B cell (primary cell): ENCODE measurements around the gene PSENEN. TPM values are rescaled to one million over a fixed set of nuclear protein-coding genes. Genes with fewer than 3 reads are reported as not detected.
A peak's percentile ranks its signal among the peaks of the same experiment; 100 is the strongest.
"Not testable (repeated sequence)": the region's sequence is repeated elsewhere in the genome, so short reads cannot be mapped to it uniquely, and the experiment has no call there.

ENCODE experiments used
- ATAC-seq: fragments of 200-7000 bp; cut with Tn5 transposase; one replicate; pipeline ENCODE4 v1.10.0; 2021; ENCODE audit warnings: low read depth, mild to moderate bottlenecking, moderate number of reproducible peaks, moderate library complexity
- CTCF ChIA-PET: fragments of 350-600 bp; sonication (Branson Sonifier 250); formaldehyde crosslinking; loops from one replicate; lab custom pipeline; 2021; ENCODE audit warnings: antibody characterized with exemption, inconsistent platforms; lab: Charles Lee
- POLR2A ChIA-PET: fragments of 350-600 bp; sonication (Branson Sonifier 250); formaldehyde crosslinking; loops from one replicate; lab custom pipeline; 2021; ENCODE audit warnings: antibody characterized with exemption; lab: Charles Lee
- DNase-seq: peaks from one replicate; pipeline ENCODE4 v3.0.0; 2013
- H2AFZ ChIP-seq: 2 replicates; pipeline ENCODE4 v1.6.1; 2012; ENCODE audit warnings: mild to moderate bottlenecking, low read depth, low read length; ENCODE audit not compliant: insufficient read depth, poor library complexity, severe bottlenecking
- H3K27ac ChIP-seq, 2 donors: 1 replicate in 1 of 2; 2 replicates in 1 of 2; pipeline ENCODE4 v1.5.1; 2012 to 2013; ENCODE audit warnings: low read length in 2 of 2, mild to moderate bottlenecking in 2 of 2, moderate library complexity in 1 of 2
- H3K27me3 ChIP-seq, 4 experiments: fragments of 200-600 bp in 1 of 4; sonication (generic) in 1 of 4; replicated peaks in 1 of 4; 1 replicate in 2 of 4; 2 replicates in 2 of 4; pipeline versions ENCODE4 v1.6.1 to v1.7.0; 2013 to 2016; ENCODE audit warnings: low read length in 3 of 4, mild to moderate bottlenecking in 2 of 4, mixed read lengths in 1 of 4, moderate library complexity in 1 of 4; ENCODE audit not compliant: insufficient read depth in 4 of 4, control insufficient read depth in 3 of 4; ENCODE audit errors: control extremely low read depth in 1 of 4
- H3K36me3 ChIP-seq, 2 experiments: replicated peaks in 1 of 2; 1 replicate in 1 of 2; 2 replicates in 1 of 2; pipeline versions ENCODE4 v1.6.1 to v1.7.1; 2013; ENCODE audit warnings: low read length in 1 of 2; ENCODE audit not compliant: insufficient read depth in 2 of 2, control insufficient read depth in 1 of 2; ENCODE audit errors: control extremely low read depth in 1 of 2, extremely low read depth in 1 of 2
- H3K4me1 ChIP-seq, 2 donors: fragments of 200-600 bp in 1 of 2; sonication (generic) in 1 of 2; 1 replicate in 1 of 2; 2 replicates in 1 of 2; pipeline versions ENCODE4 v1.5.1 to v1.6.1; 2013 to 2017; ENCODE audit warnings: low read length in 2 of 2; ENCODE audit not compliant: control insufficient read depth in 2 of 2, insufficient read depth in 2 of 2
- H3K4me2 ChIP-seq: replicated peaks from 2 replicates; pipeline ENCODE3; 2012; ENCODE audit warnings: mild to moderate bottlenecking, low read depth, low read length; ENCODE audit not compliant: poor library complexity, severe bottlenecking
- H3K4me3 ChIP-seq, 5 experiments: fragments of 200-600 bp in 1 of 5; sonication (generic) in 1 of 5; 1 replicate in 3 of 5; 2 replicates in 2 of 5; pipeline versions ENCODE4 v1.5.1 to v1.7.0; 2011 to 2016; ENCODE audit warnings: low read length in 4 of 5, mild to moderate bottlenecking in 4 of 5, low read depth in 2 of 5, control low read depth in 1 of 5, moderate library complexity in 1 of 5; ENCODE audit not compliant: insufficient read depth in 1 of 5; ENCODE audit errors: control extremely low read depth in 1 of 5, extremely low read depth in 1 of 5
- H3K79me2 ChIP-seq: fragments of 200-600 bp; sonication (generic); one replicate; pipeline ENCODE4 v1.6.0; 2016; ENCODE audit warnings: low read length; ENCODE audit not compliant: control insufficient read depth, insufficient read depth
- H3K9ac ChIP-seq: fragments of 200-600 bp; sonication (generic); 2 replicates; pipeline ENCODE4 v1.6.1; 2017; ENCODE audit warnings: mild to moderate bottlenecking, low read length, moderate library complexity
- H3K9me3 ChIP-seq, 3 donors: one replicate each; pipeline versions ENCODE4 v1.6.1 to v1.7.1; 2013; ENCODE audit warnings: low read length in 2 of 3; ENCODE audit not compliant: control insufficient read depth in 2 of 3, insufficient read depth in 1 of 3; ENCODE audit errors: control extremely low read depth in 1 of 3
- H4K20me1 ChIP-seq: 2 replicates; pipeline ENCODE4 v1.6.0; 2012; ENCODE audit warnings: mild to moderate bottlenecking, low read length; ENCODE audit not compliant: insufficient read depth, control insufficient read depth, poor library complexity, severe bottlenecking
- H3K27ac Mint-ChIP-seq: one replicate; pipeline ENCODE4 v1.8.0; 2021; ENCODE audit warnings: mixed read lengths
- H3K27me3 Mint-ChIP-seq: one replicate; pipeline ENCODE4 v1.8.0; 2021; ENCODE audit warnings: mixed read lengths
- H3K4me1 Mint-ChIP-seq: one replicate; pipeline ENCODE4 v1.8.0; 2021; ENCODE audit warnings: mixed read lengths
- H3K4me3 Mint-ChIP-seq: one replicate; pipeline ENCODE4 v1.8.0; 2021; ENCODE audit warnings: mixed read lengths
- H3K9me3 Mint-ChIP-seq: one replicate; pipeline ENCODE4 v1.8.0; 2022; ENCODE audit warnings: mixed read lengths; ENCODE audit not compliant: insufficient read depth
- EZH2 ChIP-seq: IDR thresholded peaks from 2 replicates; pipeline ENCODE4 v1.6.1; 2012; ENCODE audit warnings: borderline replicate concordance, low read depth, mild to moderate bottlenecking, moderate library complexity, low read length; ENCODE audit not compliant: insufficient read depth, poor library complexity, severe bottlenecking
- WGBS: methylation state at CpG from one replicate; pipeline ENCODE4 v1.1.5; 2013; ENCODE audit warnings: missing lambda C conversion rate; ENCODE audit not compliant: insufficient coverage; 5-methylcytosine and 5-hydroxymethylcytosine counted together
- intact Hi-C: fragments of 100-400 bp; cut with micrococcal nuclease; formaldehyde crosslinking; loops from one replicate; pipeline ENCODE4 v1.10.0; 2022
- polyA plus RNA-seq: library from polyadenylated mRNA; depleted of rRNA; stranded (reverse); fragments of >200 nt; gene quantifications from 2 replicates; pipeline ENCODE4 v1.2.3, GENCODE V29; 2012
- total RNA-seq, 2 donors: library from RNA; stranded (reverse); fragments of 120-200 nt in 1 of 2; gene quantifications; 1 replicate in 1 of 2; 2 replicates in 1 of 2; pipeline versions ENCODE4 v1.2.3 to v1.2.4, GENCODE V29; 2013 to 2022
- TF ChIP-seq, protein P1 (sequence below): fragments of 200-600 bp; IDR thresholded peaks from one replicate; pipeline ENCODE4 v1.8.0; 2022; ENCODE audit warnings: antibody characterized with exemption, mild to moderate bottlenecking

Gene PSENEN
- total and polyA plus RNA-seq, 2 donors (not counting 1 experiment from before 2014, with no cell fraction given), result 17.7 to 36.4 TPM

DNA sequence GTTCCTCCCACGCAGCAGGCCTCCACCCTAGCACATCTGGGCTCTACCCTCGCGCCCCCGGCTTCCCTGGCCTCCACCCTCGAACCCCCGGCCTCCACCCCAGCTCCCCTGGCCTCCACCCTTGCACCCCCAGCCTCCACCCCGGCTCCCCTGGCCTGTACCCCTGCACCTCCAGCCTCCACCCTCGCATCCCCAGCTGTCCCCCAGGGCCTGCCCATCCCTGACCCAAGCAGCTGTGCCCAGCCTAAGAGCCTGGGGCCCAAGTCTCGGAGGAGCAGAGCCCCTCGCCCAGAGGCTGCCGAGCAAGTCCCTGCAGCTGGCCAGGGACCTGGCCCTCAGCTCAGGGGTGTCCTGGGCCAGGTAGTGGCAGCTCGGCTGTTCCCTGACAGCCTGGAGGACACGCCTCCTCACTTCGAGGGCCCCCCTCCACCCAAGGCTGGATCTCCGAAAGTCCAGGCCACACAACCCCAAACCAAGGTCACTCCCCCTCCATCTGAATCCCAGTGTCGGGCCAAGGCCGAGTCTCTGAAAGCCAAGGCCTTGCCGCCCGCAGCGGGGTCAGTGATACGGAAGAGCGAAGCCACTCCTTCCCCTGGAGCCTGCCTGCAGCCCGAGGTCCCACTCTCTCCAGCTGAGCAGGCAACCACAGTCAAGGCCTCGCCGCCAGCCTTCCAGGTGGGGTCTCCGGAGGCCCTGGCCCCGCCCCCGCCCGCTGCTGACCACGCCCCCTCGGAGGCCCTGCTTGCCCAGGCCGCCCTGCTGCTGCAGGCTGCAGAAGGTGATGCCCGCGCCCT lies 22.0 kb downstream of the PSENEN start:
- no peak overlapping the region for H3K4me3 Mint-ChIP-seq
- no peak overlapping the region for H3K9ac ChIP-seq
- no peaks in the 10 kb centered on the region for H3K9me3 ChIP-seq
- peaks cover 3% of the 10 kb centered on the region for H3K4me1 Mint-ChIP-seq
- ATAC-seq (no peak), DNase-seq (no peak)
- no peaks in the 10 kb centered on the region for H3K9me3 Mint-ChIP-seq
- H3K4me2 ChIP-seq, result no peak overlapping the region
- no peak for TF ChIP-seq EZH2
- TF ChIP-seq, protein P1, sequence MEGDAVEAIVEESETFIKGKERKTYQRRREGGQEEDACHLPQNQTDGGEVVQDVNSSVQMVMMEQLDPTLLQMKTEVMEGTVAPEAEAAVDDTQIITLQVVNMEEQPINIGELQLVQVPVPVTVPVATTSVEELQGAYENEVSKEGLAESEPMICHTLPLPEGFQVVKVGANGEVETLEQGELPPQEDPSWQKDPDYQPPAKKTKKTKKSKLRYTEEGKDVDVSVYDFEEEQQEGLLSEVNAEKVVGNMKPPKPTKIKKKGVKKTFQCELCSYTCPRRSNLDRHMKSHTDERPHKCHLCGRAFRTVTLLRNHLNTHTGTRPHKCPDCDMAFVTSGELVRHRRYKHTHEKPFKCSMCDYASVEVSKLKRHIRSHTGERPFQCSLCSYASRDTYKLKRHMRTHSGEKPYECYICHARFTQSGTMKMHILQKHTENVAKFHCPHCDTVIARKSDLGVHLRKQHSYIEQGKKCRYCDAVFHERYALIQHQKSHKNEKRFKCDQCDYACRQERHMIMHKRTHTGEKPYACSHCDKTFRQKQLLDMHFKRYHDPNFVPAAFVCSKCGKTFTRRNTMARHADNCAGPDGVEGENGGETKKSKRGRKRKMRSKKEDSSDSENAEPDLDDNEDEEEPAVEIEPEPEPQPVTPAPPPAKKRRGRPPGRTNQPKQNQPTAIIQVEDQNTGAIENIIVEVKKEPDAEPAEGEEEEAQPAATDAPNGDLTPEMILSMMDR, result no peak
- WGBS, result 40% methylated on average over 34 of the region's 34 CpGs
- no peaks in the 10 kb centered on the region for H3K27me3 ChIP-seq
- no peaks in the 10 kb centered on the region for H3K79me2 ChIP-seq
- intact Hi-C loops, result no loop called here
- H3K4me3 ChIP-seq, result no peak overlapping the region
- no peaks in the 10 kb centered on the region for H3K27me3 Mint-ChIP-seq
- ChIA-PET POLR2A (interaction anchor here (1.0 kb wide), 1 partner anchor 27 kb away, joined by 3 read pairs; no protein-coding TSS in a partner anchor), CTCF (interaction anchor here (0.5 kb wide), 1 partner anchor 72 kb away, joined by 4 read pairs; no protein-coding TSS in a partner anchor)
- no peaks in the 10 kb centered on the region for H3K4me1 ChIP-seq
- no peak overlapping the region for H3K27ac Mint-ChIP-seq
- no peaks in the 10 kb centered on the region for H4K20me1 ChIP-seq
- H2AFZ ChIP-seq, result no peak overlapping the region
- peaks cover 0 to 8% of the 10 kb centered on the region in 2 experiments for H3K36me3 ChIP-seq
- H3K27ac ChIP-seq, result peak overlapping the region in 1 of 2 donors; percentile 20

DNA sequence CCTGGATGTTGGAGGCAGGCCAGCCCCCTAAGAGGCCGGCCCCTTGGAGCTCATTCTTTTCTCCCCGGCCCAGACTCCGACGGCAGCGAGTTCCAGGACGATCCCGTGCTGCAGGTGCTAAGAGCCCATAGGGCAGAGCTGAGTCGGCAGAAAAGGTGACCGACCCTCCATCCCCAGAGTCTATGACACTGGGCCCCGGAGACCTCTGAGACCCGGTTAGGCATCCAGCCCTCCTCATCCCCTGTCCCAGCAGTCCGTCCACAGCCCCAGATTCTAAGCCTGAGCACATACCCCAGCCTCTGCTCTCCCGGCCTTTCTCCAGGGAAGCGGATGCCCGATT lies 22.6 kb downstream of the PSENEN start:
- TF ChIP-seq EZH2, result no peak
- TF ChIP-seq, protein P1, result no peak
- Mint-ChIP-seq H3K27ac (no peak overlapping the region), H3K4me3 (no peak overlapping the region), H3K4me1 (peaks cover 3% of the 10 kb centered on the region), H3K9me3 (no peaks in the 10 kb centered on the region), H3K27me3 (no peaks in the 10 kb centered on the region)
- DNase-seq, result no peak
- H3K4me3 ChIP-seq, result no peak overlapping the region
- no peak for ATAC-seq
- H3K9ac ChIP-seq, result no peak overlapping the region
- CTCF ChIA-PET, result no interaction called here
- WGBS, result 88% methylated on average over 15 of the region's 15 CpGs
- peaks cover 0 to 8% of the 10 kb centered on the region in 2 experiments for H3K36me3 ChIP-seq
- H4K20me1 ChIP-seq, result no peaks in the 10 kb centered on the region
- no peak overlapping the region for H3K4me2 ChIP-seq
- no peaks in the 10 kb centered on the region for H3K79me2 ChIP-seq
- no peak overlapping the region for H3K27ac ChIP-seq
- H2AFZ ChIP-seq, result no peak overlapping the region
- H3K27me3 ChIP-seq, result no peaks in the 10 kb centered on the region
- H3K9me3 ChIP-seq, result no peaks in the 10 kb centered on the region
- POLR2A ChIA-PET, result no interaction called here
- H3K4me1 ChIP-seq, result no peaks in the 10 kb centered on the region
- intact Hi-C loops, result no loop called here

DNA sequence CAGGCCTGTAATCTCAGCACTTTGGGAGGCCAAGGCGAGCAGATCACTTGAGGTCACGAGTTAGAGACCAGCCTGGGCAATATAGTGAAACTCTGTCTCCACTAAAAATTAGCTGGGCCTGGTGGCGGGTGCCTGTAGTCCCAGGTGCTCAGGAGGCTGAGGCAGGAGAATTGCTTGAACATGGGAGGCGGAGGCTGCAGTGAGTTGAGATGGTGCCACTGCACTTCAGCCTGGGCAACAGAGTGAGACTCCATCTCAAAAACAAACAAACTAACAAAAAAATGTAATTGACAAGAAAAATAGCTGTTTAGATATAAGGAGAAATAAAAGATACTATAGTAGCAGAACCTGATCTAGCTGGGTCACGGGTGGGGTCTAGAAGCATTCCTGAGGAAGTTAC lies 26.9 kb downstream of the PSENEN start:
- H3K27me3 ChIP-seq, H3K36me3 ChIP-seq, POLR2A ChIA-PET, H2AFZ ChIP-seq, H4K20me1 ChIP-seq, H3K27me3 Mint-ChIP-seq, H3K27ac ChIP-seq, intact Hi-C loops, H3K9me3 Mint-ChIP-seq, H3K79me2 ChIP-seq, H3K4me3 Mint-ChIP-seq, H3K4me3 ChIP-seq, H3K4me2 ChIP-seq, H3K9me3 ChIP-seq, DNase-seq, H3K9ac ChIP-seq, H3K27ac Mint-ChIP-seq, ATAC-seq: not testable (repeated sequence)
- peaks cover 10 to 16% of the 10 kb centered on the region in 2 donors for H3K4me1 ChIP-seq
- CTCF ChIA-PET, result interaction anchor here (0.6 kb wide), 1 partner anchor 142 kb away, joined by 3 read pairs; no protein-coding TSS in a partner anchor
- WGBS, result 100% methylated on average over 3 of the region's 5 CpGs
- H3K4me1 Mint-ChIP-seq, result peaks cover 13% of the 10 kb centered on the region
